Activated B cell treated with CpG ODN at 0.5 μM for 24 hours (primary cell): ENCODE measurements around the gene CYP26B1. TPM values are rescaled to one million over a fixed set of nuclear protein-coding genes. Genes with fewer than 3 reads are reported as not detected.

Experiments used
- ATAC-seq: fragments of 200-7000 bp; cut with Tn5 transposase; one replicate; pipeline ENCODE4 v1.10.0; 2021; ENCODE audit warnings: low read depth, mild to moderate bottlenecking, moderate library complexity
- CTCF ChIA-PET: fragments of 350-600 bp; sonication (Branson Sonifier 250); formaldehyde crosslinking; loops from one replicate; lab custom pipeline; 2021; ENCODE audit warnings: antibody characterized with exemption; lab: Charles Lee
- POLR2A ChIA-PET: fragments of 350-600 bp; sonication (Branson Sonifier 250); formaldehyde crosslinking; loops from one replicate; lab custom pipeline; 2021; ENCODE audit warnings: antibody characterized with exemption; lab: Charles Lee
- DNase-seq: peaks from one replicate; pipeline ENCODE4 v3.0.0; 2022
- H3K27ac Mint-ChIP-seq: one replicate; pipeline ENCODE4 v1.8.0; 2020; ENCODE audit warnings: mixed read lengths
- H3K27me3 Mint-ChIP-seq: one replicate; pipeline ENCODE4 v1.8.0; 2021; ENCODE audit warnings: mixed read lengths
- H3K36me3 Mint-ChIP-seq: one replicate; pipeline ENCODE4 v1.8.0; 2021; ENCODE audit warnings: low read depth, mixed read lengths
- H3K4me1 Mint-ChIP-seq: one replicate; pipeline ENCODE4 v1.8.0; 2021; ENCODE audit warnings: mixed read lengths
- H3K4me3 Mint-ChIP-seq: one replicate; pipeline ENCODE4 v1.8.0; 2020; ENCODE audit warnings: mild to moderate bottlenecking, mixed read lengths
- H3K9me3 Mint-ChIP-seq: one replicate; pipeline ENCODE4 v1.8.0; 2020; ENCODE audit warnings: mixed read lengths
- intact Hi-C: fragments of 100-400 bp; cut with micrococcal nuclease; formaldehyde crosslinking; loops from one replicate; pipeline ENCODE4 v1.15.1; 2024
- total RNA-seq: library from RNA; stranded (reverse); gene quantifications from 2 replicates; pipeline ENCODE4 v1.2.3, GENCODE V29; 2022
- TF ChIP-seq, protein P1 (sequence below): fragments of 200-600 bp; IDR thresholded peaks from one replicate; pipeline ENCODE4 v1.8.0; 2022; ENCODE audit warnings: antibody characterized with exemption, mild to moderate bottlenecking

The CYP26B1 gene
- total RNA-seq, 1 donor from 2014 or later, result not detected

DNA sequence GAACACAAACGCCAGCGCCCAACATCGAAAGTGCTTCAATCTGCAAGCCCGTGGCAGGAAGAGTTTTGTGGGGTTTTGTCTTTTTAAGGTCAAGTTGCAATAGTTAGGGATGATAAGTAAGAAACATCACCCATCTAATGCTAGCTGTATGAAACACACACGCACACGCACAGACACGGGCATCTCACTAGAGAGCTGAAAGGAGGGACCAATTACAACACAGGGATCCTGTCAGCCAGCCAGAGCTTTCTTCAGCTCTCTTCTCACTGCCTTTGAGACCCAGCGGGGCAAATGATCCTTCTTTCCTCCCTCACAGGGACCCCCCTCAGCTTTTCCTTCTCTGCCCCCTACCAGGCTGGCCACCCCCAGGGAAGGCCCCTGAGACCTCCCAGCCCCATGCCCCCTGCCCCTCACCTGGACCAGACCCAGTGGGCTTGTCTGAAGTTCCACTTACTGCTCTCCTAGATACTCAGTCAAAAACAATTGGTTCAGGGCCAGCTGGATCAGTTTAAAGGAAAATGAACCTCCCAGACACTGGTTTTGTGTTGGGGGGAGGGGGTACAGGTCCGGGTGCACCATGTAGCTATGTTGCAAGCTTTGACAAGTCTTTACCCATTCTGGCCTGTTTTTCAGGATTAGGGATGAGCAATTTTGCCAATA, 17.9 kb downstream of the CYP26B1 start:
- Mint-ChIP-seq H3K36me3 (no peaks in the 10 kb centered on the region), H3K4me3 (no peak overlapping the region), H3K27me3 (peaks cover 9% of the 10 kb centered on the region), H3K27ac (no peak overlapping the region), H3K4me1 (no peaks in the 10 kb centered on the region), H3K9me3 (no peaks in the 10 kb centered on the region)
- DNase-seq, result no peak
- POLR2A ChIA-PET, result no interaction called here
- intact Hi-C loops, result no loop called here
- TF ChIP-seq, protein P1, sequence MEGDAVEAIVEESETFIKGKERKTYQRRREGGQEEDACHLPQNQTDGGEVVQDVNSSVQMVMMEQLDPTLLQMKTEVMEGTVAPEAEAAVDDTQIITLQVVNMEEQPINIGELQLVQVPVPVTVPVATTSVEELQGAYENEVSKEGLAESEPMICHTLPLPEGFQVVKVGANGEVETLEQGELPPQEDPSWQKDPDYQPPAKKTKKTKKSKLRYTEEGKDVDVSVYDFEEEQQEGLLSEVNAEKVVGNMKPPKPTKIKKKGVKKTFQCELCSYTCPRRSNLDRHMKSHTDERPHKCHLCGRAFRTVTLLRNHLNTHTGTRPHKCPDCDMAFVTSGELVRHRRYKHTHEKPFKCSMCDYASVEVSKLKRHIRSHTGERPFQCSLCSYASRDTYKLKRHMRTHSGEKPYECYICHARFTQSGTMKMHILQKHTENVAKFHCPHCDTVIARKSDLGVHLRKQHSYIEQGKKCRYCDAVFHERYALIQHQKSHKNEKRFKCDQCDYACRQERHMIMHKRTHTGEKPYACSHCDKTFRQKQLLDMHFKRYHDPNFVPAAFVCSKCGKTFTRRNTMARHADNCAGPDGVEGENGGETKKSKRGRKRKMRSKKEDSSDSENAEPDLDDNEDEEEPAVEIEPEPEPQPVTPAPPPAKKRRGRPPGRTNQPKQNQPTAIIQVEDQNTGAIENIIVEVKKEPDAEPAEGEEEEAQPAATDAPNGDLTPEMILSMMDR, result no peak
- CTCF ChIA-PET, result no interaction called here
- ATAC-seq, result no peak

DNA sequence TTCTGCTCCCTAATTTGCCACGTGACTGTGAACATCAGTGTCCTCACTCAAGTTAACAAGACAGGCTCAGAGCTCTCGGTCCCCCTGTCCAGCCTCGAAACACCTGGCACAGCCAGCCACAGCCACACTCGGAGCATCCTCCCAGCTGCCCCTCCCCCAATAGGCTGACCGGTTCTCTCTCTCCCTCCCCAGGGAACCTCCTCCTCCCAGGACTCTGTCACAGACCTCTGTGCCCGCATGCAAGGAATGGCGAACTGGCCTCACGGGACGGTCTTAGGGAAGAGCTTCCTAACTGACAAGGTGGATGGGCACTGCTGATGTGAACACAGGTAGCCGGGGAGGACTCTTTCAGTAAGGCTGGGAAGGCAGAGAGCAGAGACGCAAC, 18.8 kb downstream of the CYP26B1 start:
- ATAC-seq, result no peak
- Mint-ChIP-seq H3K9me3 (no peaks in the 10 kb centered on the region), H3K27me3 (peaks cover 9% of the 10 kb centered on the region), H3K4me1 (no peaks in the 10 kb centered on the region), H3K36me3 (no peaks in the 10 kb centered on the region), H3K4me3 (no peak overlapping the region), H3K27ac (no peak overlapping the region)
- peak; percentile 11 for DNase-seq
- intact Hi-C loops, result no loop called here
- CTCF ChIA-PET, result no interaction called here
- POLR2A ChIA-PET, result no interaction called here
- TF ChIP-seq, protein P1, result no peak

DNA sequence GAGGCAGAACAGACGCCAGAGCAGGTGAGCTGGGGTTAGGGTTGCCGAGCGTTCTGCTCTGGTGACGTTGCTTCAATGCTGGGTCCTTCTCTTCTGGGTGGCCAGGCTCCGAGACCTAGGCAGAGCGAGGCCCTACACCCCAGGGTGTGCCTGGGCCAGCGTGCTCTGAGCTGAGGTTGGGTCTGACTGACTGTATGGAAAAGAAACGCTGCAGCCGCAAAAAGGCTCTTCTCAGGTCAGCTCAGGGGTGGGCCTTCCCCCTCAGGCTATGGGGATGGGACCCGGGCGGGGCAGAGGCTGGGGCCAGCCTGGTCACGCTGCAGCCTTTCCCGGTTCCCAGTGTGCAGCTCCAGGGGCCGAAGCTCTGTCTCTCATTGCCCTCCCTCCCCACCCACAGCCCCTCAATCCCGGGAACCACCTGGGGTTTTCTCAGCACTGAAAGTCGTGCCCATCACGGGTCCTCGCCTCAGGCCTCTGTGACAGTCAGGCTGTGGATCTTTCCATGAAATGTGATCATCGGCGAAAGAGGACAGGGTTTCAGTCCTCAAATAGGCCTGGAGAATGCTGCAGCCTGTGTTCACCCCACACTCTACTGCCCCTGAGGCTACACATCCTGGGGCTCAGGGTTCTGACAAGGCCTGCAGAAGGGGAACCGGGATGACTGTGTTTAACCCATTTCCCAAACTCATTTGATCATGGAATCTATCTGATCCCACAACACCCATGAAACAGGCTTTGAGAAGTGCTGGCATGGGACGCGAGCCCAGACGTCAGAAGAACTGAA, 19.4 kb downstream of the CYP26B1 start:
- TF ChIP-seq, protein P1, result no peak
- no peaks in the 10 kb centered on the region for H3K36me3 Mint-ChIP-seq
- DNase-seq (no peak), ATAC-seq (no peak)
- no peaks in the 10 kb centered on the region for H3K4me1 Mint-ChIP-seq
- peaks cover 9% of the 10 kb centered on the region for H3K27me3 Mint-ChIP-seq
- POLR2A ChIA-PET, result no interaction called here
- no peaks in the 10 kb centered on the region for H3K9me3 Mint-ChIP-seq
- CTCF ChIA-PET, result no interaction called here
- no peak overlapping the region for H3K27ac Mint-ChIP-seq
- no peak overlapping the region for H3K4me3 Mint-ChIP-seq
- intact Hi-C loops, result no loop called here

DNA sequence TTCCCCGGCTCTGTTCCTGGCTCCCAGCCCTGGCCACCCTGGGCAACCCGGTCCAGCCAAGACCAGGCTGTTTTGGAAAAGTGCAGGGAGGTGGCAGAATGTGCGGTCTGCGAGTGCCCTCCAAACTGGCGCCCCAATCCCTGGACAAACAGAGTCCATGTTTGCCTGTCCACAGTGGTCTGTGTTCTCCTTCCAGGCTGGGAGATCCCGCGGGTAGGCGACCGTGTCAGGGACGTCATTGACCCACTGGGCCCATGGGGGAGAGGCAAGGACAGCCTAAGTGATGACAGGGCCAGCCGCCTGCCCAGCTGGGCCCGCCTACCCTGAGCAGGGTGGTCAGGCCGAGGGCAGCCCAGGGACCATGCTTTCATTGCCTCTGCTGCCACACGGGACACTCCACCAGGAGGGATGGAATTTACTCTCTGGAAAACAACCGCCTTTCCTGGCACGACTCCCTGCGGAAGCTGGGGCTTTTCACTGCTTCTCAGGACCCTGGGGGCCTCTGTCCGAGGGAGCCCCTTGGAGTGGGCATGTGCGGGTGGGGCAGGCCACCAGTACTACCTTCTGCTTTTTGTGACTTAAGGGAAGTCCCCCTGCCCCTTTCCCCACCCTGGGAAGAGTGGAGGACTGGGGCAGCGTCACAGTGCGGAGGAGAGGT, 20.1 kb downstream of the CYP26B1 start:
- H3K36me3 Mint-ChIP-seq, result no peaks in the 10 kb centered on the region
- peaks cover 9% of the 10 kb centered on the region for H3K27me3 Mint-ChIP-seq
- ChIA-PET POLR2A (no interaction called here), CTCF (no interaction called here)
- no peaks in the 10 kb centered on the region for H3K4me1 Mint-ChIP-seq
- ATAC-seq (no peak), DNase-seq (no peak)
- intact Hi-C loops, result no loop called here
- H3K27ac Mint-ChIP-seq, result no peak overlapping the region
- H3K4me3 Mint-ChIP-seq, result no peak overlapping the region
- peaks cover 4% of the 10 kb centered on the region for H3K9me3 Mint-ChIP-seq
- TF ChIP-seq, protein P1, result no peak
